ENCODE measurements around the gene CELSR1.
A peak's percentile ranks its signal among the peaks of the same experiment; 100 is the strongest.
"Not testable (repeated sequence)": the region's sequence is repeated elsewhere in the genome, so short reads cannot be mapped to it uniquely, and the experiment has no call there.

CELSR1 gene

DNA sequence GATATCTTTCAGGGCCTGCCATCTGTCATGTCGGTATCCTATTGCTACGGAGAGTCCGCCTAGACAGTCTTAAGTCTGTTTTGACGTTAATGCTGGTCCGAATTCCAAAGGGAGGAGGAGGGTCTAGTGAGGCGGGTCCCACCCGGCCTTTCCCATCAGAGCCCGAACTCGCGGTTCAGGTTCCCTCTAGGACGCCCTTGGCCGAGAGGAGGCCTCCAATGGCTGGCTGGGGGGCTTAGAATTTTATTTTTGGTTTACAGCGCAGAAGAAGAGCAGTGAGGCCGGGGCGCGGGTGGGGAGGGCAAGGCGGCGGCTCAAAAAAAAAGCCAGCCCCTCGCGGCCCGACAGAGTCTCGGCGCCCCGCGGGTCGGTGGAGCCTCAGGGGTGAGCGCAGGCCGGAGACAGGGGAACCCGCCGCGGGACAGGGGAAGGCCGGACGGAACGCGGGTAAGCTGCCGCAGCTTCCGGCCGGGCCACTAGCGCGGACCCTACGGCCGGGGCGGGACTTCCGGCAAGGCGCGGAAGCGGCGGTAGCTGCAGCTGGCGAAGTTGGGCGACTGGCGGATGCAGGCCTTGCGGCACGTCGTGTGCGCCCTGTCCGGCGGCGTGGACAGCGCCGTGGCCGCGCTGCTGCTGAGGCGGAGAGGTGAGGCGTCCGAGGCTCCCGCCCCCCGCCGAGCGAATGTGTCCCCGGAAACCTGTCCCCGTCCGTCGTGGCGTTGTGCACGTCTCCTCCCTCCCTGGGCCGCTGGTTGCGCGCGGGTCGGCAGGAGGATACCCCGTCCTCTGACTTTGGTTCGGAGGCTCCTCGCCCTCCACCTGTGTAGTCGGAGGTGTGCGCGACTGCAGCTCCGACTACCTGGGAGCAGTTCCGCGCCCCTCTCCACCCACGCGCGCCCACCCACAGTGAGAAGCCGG, 202.0 kb downstream of the CELSR1 start, which contains the start of gene TRMU:
TSS of gene TRMU (plus strand) at position 514 of the 918 bp plus-strand sequence. CDS start at position 565, 51 bp downstream.
- peak within 1 kb of the TSS; percentile 96 for H3K4me3 ChIP-seq (ENCODE audit: low read depth, low read length)

DNA sequence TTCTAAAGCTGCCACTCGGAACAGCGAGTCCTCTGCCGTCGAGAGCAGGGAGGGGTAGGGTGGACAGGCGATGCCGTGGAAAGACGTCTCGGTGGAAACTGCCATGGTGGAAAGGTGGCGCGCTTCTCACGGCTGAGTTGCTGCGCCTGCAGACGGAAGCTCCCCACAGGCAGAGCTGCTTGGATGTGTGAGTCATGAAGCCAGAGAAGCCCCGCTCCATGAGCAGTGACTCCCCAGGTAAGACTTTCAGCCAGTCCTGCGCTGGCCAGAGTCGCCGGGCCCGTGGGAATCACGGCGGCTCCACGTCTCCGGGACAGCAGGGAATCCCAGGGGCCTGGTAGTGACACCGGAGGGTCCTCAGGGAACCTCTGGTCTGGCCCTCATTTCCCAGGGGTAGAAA, 205.9 kb downstream of the CELSR1 start:
- no peak overlapping the region for H3K4me3 ChIP-seq (ENCODE audit: low read depth, low read length)

- H3K4me3 ChIP-seq (ENCODE audit: low read depth, low read length): no peak overlapping the region
These were observed 207.0 kb downstream of the CELSR1 start for GRCh38 chr22:46330426-46330825.

GRCh38 chr22:46329616-46330015, 207.8 kb downstream of the CELSR1 start:
- no peak overlapping the region for H3K4me3 ChIP-seq (ENCODE audit: low read depth, low read length)

DNA sequence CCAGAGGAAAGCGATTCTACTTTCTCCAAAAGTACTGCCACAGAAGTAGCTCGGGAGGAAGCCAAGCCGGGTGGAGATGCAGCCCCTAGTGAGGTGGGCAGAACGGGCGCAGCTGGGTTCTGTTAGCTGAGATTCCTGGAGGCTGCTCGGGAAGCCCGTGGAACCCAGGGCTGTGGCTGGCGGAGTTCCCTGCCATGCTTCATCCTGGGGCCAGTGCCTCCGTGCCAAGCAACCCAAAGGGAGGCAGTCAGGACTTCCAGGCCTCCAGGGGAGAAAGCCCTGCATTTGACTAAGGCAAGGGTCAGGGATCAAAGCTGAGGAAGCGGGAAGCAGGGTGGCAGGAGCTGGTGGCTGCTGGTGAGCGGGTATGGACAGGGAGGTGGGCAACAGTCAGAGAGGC, 208.6 kb downstream of the CELSR1 start:
- no peak overlapping the region for H3K4me3 ChIP-seq (ENCODE audit: low read depth, low read length)

- no peak overlapping the region for H3K4me3 ChIP-seq (ENCODE audit: low read depth, low read length)
These were observed 209.5 kb downstream of the CELSR1 start for GRCh38 chr22:46327691-46328465.

DNA sequence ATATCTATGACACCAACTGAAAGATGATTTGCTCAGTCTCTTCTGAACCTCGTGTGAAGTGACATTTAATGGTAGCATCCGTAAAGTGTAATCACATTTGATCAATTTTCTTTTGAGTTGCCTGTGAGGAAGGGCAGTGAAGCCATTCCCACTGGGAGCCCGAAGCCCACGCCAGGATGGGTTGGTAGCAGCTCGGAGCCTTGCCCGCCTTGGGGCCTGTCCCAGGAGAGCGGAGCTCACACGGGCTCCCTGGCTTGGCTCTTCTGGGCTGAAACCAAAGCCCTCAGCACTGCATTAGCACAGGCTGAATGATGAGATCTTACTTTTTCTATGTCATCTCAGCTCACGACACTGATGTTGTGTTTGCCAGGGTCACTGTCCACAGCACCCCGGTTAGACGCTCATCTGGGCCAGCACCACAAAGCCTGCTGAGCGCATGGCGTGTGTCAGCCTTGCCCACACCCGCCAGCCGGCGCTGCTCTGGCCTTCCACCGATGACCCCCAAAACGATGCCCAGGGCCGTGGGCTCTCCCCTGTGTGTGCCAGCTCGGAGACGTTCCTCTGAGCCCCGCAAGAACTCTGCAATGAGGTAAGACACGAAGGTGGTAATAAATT, 211.2 kb downstream of the CELSR1 start:
- H3K4me3 ChIP-seq (ENCODE audit: low read depth, low read length): no peak overlapping the region

DNA sequence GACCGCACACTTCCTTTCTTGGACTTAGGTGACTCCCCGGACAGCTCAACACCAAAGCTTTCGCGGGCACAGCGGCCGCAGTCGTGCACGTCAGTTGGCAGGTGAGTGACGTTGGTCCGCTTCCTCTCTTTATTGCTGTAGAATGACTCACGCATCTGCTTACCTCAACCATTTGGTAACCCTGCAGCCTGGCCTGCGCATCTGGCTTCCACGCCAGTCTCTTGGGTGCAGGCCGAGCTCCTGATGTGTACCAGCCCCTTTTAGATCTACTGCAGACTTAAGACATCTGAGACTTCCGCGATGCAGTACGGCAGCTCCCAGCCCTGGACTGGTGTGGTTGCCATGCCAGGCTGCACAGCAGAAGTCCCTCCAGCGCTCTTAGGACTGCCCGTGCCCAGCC, 214.3 kb downstream of the CELSR1 start:
- H3K4me3 ChIP-seq (ENCODE audit: low read depth, low read length): no peak overlapping the region

DNA sequence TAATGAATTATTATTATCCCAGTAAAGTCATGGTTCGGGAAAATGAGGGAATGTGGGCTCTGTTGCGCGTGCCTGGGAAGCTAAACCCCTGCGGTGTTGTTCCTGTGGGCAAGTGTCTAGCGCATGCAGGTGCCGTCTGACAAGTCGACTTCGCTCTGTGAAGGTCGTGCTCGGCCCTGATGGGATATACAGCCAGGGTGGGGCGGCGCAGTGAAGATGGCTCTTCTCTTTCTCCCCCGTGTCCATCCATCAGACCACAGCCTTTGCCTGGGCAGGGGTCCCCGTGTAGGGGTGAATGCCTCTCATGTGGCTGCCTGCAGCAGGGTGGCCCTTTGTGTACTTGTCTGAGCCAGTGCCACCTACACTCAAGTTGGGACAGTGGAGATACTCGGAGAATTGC, 214.7 kb downstream of the CELSR1 start:
- H3K4me3 ChIP-seq (ENCODE audit: low read depth, low read length): no peak overlapping the region

- H3K4me3 ChIP-seq (ENCODE audit: low read depth, low read length): no peak overlapping the region
These were observed 216.6 kb downstream of the CELSR1 start for GRCh38 chr22:46320716-46321386.

DNA sequence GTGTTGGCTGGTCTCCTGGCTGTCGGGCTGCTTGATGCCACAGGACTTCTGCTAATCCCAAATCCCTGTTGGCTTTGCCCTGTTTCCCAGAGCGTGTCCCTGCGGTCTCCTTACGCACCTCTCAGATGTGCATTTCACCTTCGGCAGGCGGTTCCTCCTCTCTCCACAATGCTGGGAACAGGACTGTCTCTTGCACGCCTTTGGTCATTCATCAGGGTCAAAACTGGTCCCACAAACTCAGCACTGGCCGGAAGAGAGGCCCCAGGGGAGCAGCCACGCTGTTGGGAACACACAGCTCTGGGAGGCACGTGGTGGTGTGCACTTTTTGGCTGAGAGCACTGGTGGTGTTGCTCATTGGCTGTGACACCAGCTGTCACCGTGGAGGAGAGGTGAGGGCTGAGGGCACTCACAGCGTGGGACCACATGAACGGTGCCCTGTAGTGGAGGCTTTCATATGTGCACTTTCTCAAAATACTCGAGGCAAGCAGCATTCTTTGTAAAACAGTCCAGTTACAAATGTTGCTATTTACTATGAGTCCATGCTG, 217.2 kb downstream of the CELSR1 start:
- H3K4me3 ChIP-seq (ENCODE audit: low read depth, low read length): no peak overlapping the region

GRCh38 chr22:46319319-46319718, 218.1 kb downstream of the CELSR1 start:
- no peak overlapping the region for H3K4me3 ChIP-seq (ENCODE audit: low read depth, low read length)

GRCh38 chr22:46318576-46318975, 218.8 kb downstream of the CELSR1 start:
- no peak overlapping the region for H3K4me3 ChIP-seq (ENCODE audit: low read depth, low read length)

DNA sequence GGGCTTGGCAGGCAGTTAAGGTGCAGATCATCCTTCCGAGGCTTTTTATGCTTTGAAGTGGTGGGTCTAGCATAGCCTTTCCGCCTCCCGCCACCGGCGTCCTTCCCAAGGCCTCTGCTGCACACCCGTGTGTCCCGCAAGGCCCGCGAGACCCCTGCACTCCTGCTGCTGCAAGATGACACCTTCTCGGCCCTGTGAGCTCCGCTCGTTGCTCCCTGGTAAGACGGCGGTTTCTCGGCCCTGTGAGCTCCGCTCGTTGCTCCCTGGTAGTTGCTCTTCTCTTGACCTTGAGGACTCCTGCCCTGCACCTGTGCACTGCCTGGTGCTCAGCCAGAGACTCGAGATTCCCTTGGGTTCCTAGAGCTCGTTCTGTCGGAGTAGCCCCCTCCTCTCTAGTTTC, 219.8 kb downstream of the CELSR1 start:
- no peak overlapping the region for H3K4me3 ChIP-seq (ENCODE audit: low read depth, low read length)

- no peak overlapping the region for H3K4me3 ChIP-seq (ENCODE audit: low read depth, low read length)
These were observed 221.4 kb downstream of the CELSR1 start for GRCh38 chr22:46315976-46316375.

GRCh38 chr22:46312848-46313247, 224.6 kb downstream of the CELSR1 start:
- H3K4me3 ChIP-seq (ENCODE audit: low read depth, low read length): not testable (repeated sequence)

DNA sequence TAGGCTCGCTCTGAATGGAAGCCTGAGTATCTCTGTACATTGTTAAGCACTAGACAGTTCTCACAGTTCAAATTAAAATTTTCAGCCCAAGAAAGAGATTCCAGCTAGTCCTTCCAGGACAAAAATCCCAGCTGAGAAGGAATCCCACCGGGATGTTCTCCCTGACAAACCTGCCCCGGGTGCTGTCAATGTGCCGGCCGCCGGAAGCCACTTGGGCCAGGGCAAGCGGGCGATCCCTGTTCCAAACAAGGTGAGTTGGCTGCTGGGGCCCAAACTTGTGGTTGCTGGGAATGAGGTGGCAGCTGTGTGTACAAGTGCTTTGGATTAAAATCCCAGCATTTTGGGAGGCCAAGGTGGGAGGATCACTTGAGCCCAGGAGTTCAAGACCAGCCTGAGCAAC, 225.4 kb downstream of the CELSR1 start:
- H3K4me3 ChIP-seq (ENCODE audit: low read depth, low read length): no peak overlapping the region

Measured in iPS-11a (cell line).